ENCODE measurements around the gene PPARG. TPM values are rescaled to one million over a fixed set of nuclear protein-coding genes. Genes with fewer than 3 reads are reported as not detected.

PPARG gene
- total RNA-seq, 2 donors from 2014 or later = 5.4 to 44.2 TPM

DNA sequence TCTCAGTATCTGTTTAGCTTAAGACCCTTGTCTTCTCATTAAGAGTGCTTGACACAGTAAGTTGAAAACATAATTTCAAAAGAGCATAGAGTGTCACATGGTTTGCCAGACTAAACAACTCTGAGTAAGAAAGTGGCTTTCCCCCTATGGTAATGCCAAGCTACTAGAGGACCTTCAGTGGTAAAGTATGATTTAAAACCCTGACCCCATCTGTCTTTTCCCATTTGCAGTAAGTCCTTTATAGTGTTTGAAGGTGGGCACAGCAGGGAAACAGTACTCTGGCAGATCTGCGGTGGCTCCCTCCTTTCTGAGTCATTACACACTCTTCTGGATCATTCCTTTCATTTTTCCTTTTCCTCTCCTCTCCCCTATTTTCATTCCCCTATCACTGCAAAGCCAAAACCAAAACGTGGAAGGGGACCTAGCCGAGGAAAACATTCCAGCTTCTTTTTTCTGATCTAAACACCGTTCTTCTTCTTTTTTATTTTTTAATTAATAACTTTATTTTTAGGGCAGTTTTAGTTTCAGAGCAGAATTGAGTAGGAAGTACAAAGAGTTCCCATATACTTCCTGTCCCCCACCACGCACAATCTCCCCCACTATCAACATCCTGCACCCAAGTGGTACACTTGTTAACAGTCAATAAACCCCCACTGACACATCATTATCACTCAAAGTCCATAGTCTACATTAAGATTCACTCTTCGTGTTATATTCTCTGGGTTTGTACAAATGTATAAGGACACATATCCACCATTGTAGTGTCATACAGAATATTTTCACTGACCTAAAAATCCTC, 74.7 kb downstream of the PPARG start:
- Histone ChIP-seq H3K27me3 (no peaks in the 10 kb centered on the region), H3K4me3 (no peak overlapping the region), H3K27ac (no peak overlapping the region), H3K9me3 (no peaks in the 10 kb centered on the region), H3K36me3 (replicated peaks in 1 of 2; ENCODE audit: insufficient read depth in 1 of 2, low read depth in 2 of 2) (no peaks in the 10 kb centered on the region), H3K4me1 (no peaks in the 10 kb centered on the region)
- intact Hi-C loops (cut with DNase I) = no loop called here
- DNase-seq = no peak
- no peak for ATAC-seq
- 39 to 47% methylated on average over 6 of the region's 6 CpGs for WGBS, 2 donors
- no peak for TF ChIP-seq POLR2A (IDR thresholded peaks at IDR 0.05)
- TF ChIP-seq, protein P1, sequence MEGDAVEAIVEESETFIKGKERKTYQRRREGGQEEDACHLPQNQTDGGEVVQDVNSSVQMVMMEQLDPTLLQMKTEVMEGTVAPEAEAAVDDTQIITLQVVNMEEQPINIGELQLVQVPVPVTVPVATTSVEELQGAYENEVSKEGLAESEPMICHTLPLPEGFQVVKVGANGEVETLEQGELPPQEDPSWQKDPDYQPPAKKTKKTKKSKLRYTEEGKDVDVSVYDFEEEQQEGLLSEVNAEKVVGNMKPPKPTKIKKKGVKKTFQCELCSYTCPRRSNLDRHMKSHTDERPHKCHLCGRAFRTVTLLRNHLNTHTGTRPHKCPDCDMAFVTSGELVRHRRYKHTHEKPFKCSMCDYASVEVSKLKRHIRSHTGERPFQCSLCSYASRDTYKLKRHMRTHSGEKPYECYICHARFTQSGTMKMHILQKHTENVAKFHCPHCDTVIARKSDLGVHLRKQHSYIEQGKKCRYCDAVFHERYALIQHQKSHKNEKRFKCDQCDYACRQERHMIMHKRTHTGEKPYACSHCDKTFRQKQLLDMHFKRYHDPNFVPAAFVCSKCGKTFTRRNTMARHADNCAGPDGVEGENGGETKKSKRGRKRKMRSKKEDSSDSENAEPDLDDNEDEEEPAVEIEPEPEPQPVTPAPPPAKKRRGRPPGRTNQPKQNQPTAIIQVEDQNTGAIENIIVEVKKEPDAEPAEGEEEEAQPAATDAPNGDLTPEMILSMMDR (IDR thresholded peaks at IDR 0.05) = no peak

DNA sequence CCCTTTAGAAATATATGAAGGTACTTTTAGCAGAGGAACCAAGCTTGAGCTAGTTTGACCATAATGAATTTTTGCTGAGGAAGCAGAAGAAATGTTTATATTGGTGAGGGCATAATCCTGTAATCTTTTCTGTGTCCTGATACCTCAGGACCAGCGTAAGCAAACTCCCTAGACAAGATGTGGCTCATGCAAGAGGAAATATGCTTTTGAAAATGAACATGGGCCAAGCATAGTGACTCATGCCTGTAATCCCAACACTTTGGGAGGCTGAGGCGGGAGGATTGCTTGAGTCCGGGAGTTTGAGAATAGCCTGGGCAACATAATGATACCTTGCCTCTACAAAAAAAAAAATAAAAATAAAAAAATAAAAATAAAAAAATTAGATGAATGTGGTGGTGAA, 78.5 kb downstream of the PPARG start:
- Histone ChIP-seq H3K4me1 (no peaks in the 10 kb centered on the region), H3K36me3 (replicated peaks in 1 of 2; ENCODE audit: insufficient read depth in 1 of 2, low read depth in 2 of 2) (no peaks in the 10 kb centered on the region), H3K27me3 (no peaks in the 10 kb centered on the region), H3K9me3 (no peaks in the 10 kb centered on the region), H3K27ac (no peak overlapping the region), H3K4me3 (no peak overlapping the region)
- ATAC-seq = no peak
- whole genome bisulfite sequencing, 2 donors = 78 to 84% methylated on average over 3 of the region's 3 CpGs
- TF ChIP-seq, protein P1 (IDR thresholded peaks at IDR 0.05) = no peak
- no peak for TF ChIP-seq POLR2A (IDR thresholded peaks at IDR 0.05)
- intact Hi-C loops (cut with DNase I) = no loop called here
- no peak for DNase-seq

DNA sequence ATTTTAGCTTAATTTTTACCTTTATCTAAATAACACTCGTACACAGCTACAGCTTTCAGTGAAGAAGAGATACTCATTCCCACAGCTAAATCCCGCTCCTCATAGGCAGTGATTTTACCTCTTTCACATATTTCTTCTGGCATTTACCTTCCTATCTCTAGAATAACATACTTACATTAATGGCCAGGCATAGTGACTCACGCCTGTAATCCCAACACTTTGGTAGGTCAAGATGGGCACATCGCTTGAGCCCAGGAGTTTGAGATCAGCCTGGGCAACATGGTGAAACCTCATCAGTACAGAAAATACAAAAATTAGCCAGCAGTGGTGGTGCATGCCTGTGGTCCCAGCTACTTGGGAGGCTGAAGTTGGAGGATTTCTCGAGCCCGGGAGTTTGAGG, 80.2 kb downstream of the PPARG start:
- intact Hi-C loops (cut with DNase I) = no loop called here
- Histone ChIP-seq H3K9me3 (no peaks in the 10 kb centered on the region), H3K27ac (no peak overlapping the region), H3K4me1 (no peaks in the 10 kb centered on the region), H3K27me3 (no peaks in the 10 kb centered on the region), H3K4me3 (no peak overlapping the region), H3K36me3 (replicated peaks in 1 of 2; ENCODE audit: insufficient read depth in 1 of 2, low read depth in 2 of 2) (no peaks in the 10 kb centered on the region)
- ATAC-seq (no peak), DNase-seq (no peak)
- TF ChIP-seq, protein P1 (IDR thresholded peaks at IDR 0.05) = no peak
- TF ChIP-seq POLR2A (IDR thresholded peaks at IDR 0.05) = no peak
- WGBS, 2 donors = 82 to 88% methylated on average over 6 of the region's 6 CpGs

DNA sequence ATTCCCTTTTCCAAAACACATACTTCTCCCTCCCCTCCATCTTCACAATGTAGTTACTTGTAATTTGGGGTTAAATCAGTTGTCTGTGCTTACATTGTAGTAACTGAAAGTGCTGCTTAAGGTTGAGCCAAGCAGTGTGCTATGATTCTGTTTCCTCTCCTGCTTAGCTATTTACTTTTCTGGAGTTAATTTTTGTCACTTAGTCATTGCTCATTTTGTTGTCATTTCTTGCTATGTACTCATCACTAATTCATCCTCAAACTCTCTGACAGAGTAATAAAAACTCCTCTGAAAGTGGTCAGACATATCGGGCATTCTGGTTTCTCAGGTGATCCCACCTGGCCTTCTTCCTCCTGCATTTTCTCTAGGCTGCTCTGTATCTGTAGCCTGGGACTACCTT, 80.7 kb downstream of the PPARG start:
- DNase-seq (no peak), ATAC-seq (no peak)
- Histone ChIP-seq H3K9me3 (no peaks in the 10 kb centered on the region), H3K27ac (no peak overlapping the region), H3K4me3 (no peak overlapping the region), H3K36me3 (replicated peaks in 1 of 2; ENCODE audit: insufficient read depth in 1 of 2, low read depth in 2 of 2) (no peaks in the 10 kb centered on the region), H3K4me1 (no peaks in the 10 kb centered on the region), H3K27me3 (no peaks in the 10 kb centered on the region)
- TF ChIP-seq POLR2A (IDR thresholded peaks at IDR 0.05) = no peak
- TF ChIP-seq, protein P1 (IDR thresholded peaks at IDR 0.05) = no peak
- 55 to 87% methylated on average over 1 of the region's 1 CpG for WGBS, 2 donors
- intact Hi-C loops (cut with DNase I) = no loop called here

DNA sequence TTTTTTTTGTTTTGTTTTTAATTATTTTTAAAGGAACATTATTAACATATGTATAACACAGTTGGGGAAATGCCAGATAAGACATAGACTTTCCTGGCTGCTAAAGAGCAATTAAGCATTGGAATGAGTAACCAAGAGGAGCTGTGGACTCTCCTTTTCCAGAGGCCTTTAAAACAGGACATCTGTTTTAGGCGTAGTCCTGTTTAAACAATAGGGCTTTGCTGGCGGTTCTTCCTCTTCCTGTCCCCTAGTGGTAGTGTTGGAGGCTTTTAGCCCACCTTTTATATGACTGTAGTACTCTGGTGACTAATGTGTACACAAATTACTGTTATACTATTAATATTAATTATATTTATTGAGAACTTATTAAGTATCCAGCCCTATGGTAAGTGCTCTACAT, 81.9 kb downstream of the PPARG start:
- DNase-seq (no peak), ATAC-seq (no peak)
- intact Hi-C loops (cut with DNase I) = no loop called here
- no peak overlapping the region for H3K27ac ChIP-seq
- H3K27me3 ChIP-seq = no peaks in the 10 kb centered on the region
- no peaks in the 10 kb centered on the region for H3K9me3 ChIP-seq
- H3K36me3 ChIP-seq (replicated peaks in 1 of 2; ENCODE audit: insufficient read depth in 1 of 2, low read depth in 2 of 2) = no peaks in the 10 kb centered on the region
- H3K4me3 ChIP-seq = no peak overlapping the region
- 55 to 75% methylated on average over 2 of the region's 2 CpGs for WGBS, 2 donors
- TF ChIP-seq, protein P1 (IDR thresholded peaks at IDR 0.05) = no peak
- TF ChIP-seq POLR2A (IDR thresholded peaks at IDR 0.05) = no peak
- H3K4me1 ChIP-seq = no peaks in the 10 kb centered on the region

All from body of pancreas (tissue), 4 donors.